Panc1 (cell line): ENCODE measurements around the gene AQP11. TPM values are rescaled to one million over a fixed set of nuclear protein-coding genes. Genes with fewer than 3 reads are reported as not detected.

Source experiments
- ATAC-seq: fragments of 200-7000 bp; cut with Tn5 transposase; 2 replicates; pipeline ENCODE4 v1.9.1; 2020; ENCODE audit warnings: mild to moderate bottlenecking, moderate library complexity
- Bru-seq: library from RNA; stranded (reverse); fragments of 400-500 nt; gene quantifications from one replicate; lab custom pipeline; 2021; lab: Mats Ljungman, UMichigan
- BruChase-seq, 2 experiments: library from RNA; stranded (reverse); fragments of 400-500 nt; gene quantifications; one replicate each; lab custom pipeline; 2021; lab: Mats Ljungman, UMichigan
- BruUV-seq: library from RNA; stranded (reverse); fragments of 400-500 nt; replicated peaks from 2 replicates; lab custom pipeline; 2021; lab: Mats Ljungman, UMichigan
- CTCF ChIA-PET: fragments of 300-600 bp; sonication (Branson Sonifier 250); formaldehyde crosslinking; loops from one replicate; lab custom pipeline; 2022; ENCODE audit warnings: antibody characterized with exemption; lab: Charles Lee
- POLR2A ChIA-PET: fragments of 300-600 bp; sonication (Branson Sonifier 250); formaldehyde crosslinking; loops from one replicate; lab custom pipeline; 2022; ENCODE audit warnings: antibody characterized with exemption; lab: Charles Lee
- DNase-seq: peaks from one replicate; pipeline ENCODE4 v3.0.0-alpha.2; 2010; ENCODE audit warnings: low read depth, low spot score
- H3K27ac ChIP-seq: 2 replicates; pipeline ENCODE4 v1.5.1; 2011; ENCODE audit warnings: mild to moderate bottlenecking, low read length, inconsistent platforms
- H3K27me3 ChIP-seq: fragments of 200-500 bp; sonication (Bioruptor generic); 2 replicates; pipeline ENCODE4 v1.6.0; 2014; ENCODE audit warnings: low read length, inconsistent platforms; ENCODE audit not compliant: control insufficient read depth, insufficient read depth
- H3K36me3 ChIP-seq: fragments of 200-500 bp; sonication (Bioruptor generic); 2 replicates; pipeline ENCODE4 v1.5.1; 2014; ENCODE audit warnings: inconsistent platforms, mild to moderate bottlenecking, low read length, moderate library complexity; ENCODE audit not compliant: control insufficient read depth, insufficient read depth
- H3K4me1 ChIP-seq: 2 replicates; pipeline ENCODE4 v1.5.1; 2011; ENCODE audit warnings: inconsistent platforms, mild to moderate bottlenecking, low read length, moderate library complexity; ENCODE audit not compliant: control insufficient read depth, insufficient read depth
- H3K4me3 ChIP-seq, 2 experiments: 2 replicates each; pipeline ENCODE4 v1.5.1; 2011 to 2012; ENCODE audit warnings: low read depth in 2 of 2, low read length in 2 of 2, mild to moderate bottlenecking in 2 of 2, inconsistent platforms in 1 of 2, moderate library complexity in 1 of 2
- H3K9me3 ChIP-seq: fragments of 200-500 bp; sonication (Bioruptor generic); 2 replicates; pipeline ENCODE4 v1.5.1; 2014; ENCODE audit warnings: low read depth, mild to moderate bottlenecking, inconsistent platforms, low read length, moderate library complexity; ENCODE audit not compliant: control insufficient read depth, insufficient read depth
- POLR2AphosphoS5 ChIP-seq: IDR thresholded peaks from 2 replicates; pipeline ENCODE4 v1.6.1; 2012; ENCODE audit warnings: mild to moderate bottlenecking, low read depth, low read length, moderate library complexity
- SIN3A ChIP-seq: IDR thresholded peaks from 2 replicates; pipeline ENCODE4 v1.6.1; 2012; ENCODE audit warnings: low read depth, mild to moderate bottlenecking, low read length, moderate library complexity, borderline replicate concordance; ENCODE audit not compliant: insufficient read depth
- TCF7L2 ChIP-seq: IDR thresholded peaks from 2 replicates; pipeline ENCODE4 v1.6.1; 2011; ENCODE audit warnings: mild to moderate bottlenecking, low read depth, low read length, inconsistent platforms
- in situ Hi-C: cut with HindIII; loops from 2 replicates; pipeline ENCODE4 v1.10.0; 2016; ENCODE audit warnings: low sequenced_read_pairs, low pct_unique_long_range_greater_than_20kb
- intact Hi-C: fragments of 100-400 bp; cut with micrococcal nuclease; formaldehyde crosslinking; loops from one replicate; pipeline ENCODE4 v1.10.0; 2022; ENCODE audit not compliant: unreplicated experiment
- long read RNA-seq: library from polyadenylated mRNA; unstranded; transcript quantifications from one replicate; pipeline ENCODE4 v2.0.0, GENCODE V29; 2021; ENCODE audit not compliant: unreplicated experiment
- polyA plus RNA-seq: library from polyadenylated mRNA; unstranded; fragments of >200 nt; gene quantifications from one replicate; pipeline ENCODE4 v1.2.1, GENCODE V29; 2012; ENCODE audit warnings: missing spikeins; ENCODE audit not compliant: insufficient read length
- total RNA-seq: library from RNA; stranded (reverse); gene quantifications from one replicate; pipeline ENCODE4 v1.2.1, GENCODE V29; 2021; ENCODE audit not compliant: unreplicated experiment
- TF ChIP-seq, protein P1 (sequence below): fragments of 450-650 bp; IDR thresholded peaks from 2 replicates; pipeline ENCODE4 v1.5.1; 2017; ENCODE audit warnings: mild to moderate bottlenecking
- TF ChIP-seq, protein P2 (sequence below), 2 experiments: IDR thresholded peaks; 2 replicates each; pipeline ENCODE4 v1.6.1; 2011 to 2012; ENCODE audit warnings: low read depth in 2 of 2, control low read depth in 1 of 2, low read length in 1 of 2, mild to moderate bottlenecking in 1 of 2, moderate library complexity in 1 of 2; ENCODE audit not compliant: insufficient read depth in 1 of 2

AQP11 gene, protein sequence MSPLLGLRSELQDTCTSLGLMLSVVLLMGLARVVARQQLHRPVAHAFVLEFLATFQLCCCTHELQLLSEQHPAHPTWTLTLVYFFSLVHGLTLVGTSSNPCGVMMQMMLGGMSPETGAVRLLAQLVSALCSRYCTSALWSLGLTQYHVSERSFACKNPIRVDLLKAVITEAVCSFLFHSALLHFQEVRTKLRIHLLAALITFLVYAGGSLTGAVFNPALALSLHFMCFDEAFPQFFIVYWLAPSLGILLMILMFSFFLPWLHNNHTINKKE
- total RNA-seq (2.3 TPM), Bru-seq, nascent RNA (percentile 46 among the genes with signal in this experiment), BruChase-seq, experiment 1, labeled RNA remaining after a 2-hour chase (percentile 44 among the genes with signal in this experiment), BruChase-seq, experiment 2, labeled RNA remaining after a 6-hour chase (percentile 40 among the genes with signal in this experiment)
- polyA plus RNA-seq = 1.8 TPM
- long read RNA-seq, transcript AQP11-201 (3 exons, 2,152 nt) = major isoform, 6 of 12 reads
- long read RNA-seq, partial matches to known transcripts = 0 of 12 reads
- long read RNA-seq, other reads (novel, unspliced or antisense) = 6 of 12 reads

DNA sequence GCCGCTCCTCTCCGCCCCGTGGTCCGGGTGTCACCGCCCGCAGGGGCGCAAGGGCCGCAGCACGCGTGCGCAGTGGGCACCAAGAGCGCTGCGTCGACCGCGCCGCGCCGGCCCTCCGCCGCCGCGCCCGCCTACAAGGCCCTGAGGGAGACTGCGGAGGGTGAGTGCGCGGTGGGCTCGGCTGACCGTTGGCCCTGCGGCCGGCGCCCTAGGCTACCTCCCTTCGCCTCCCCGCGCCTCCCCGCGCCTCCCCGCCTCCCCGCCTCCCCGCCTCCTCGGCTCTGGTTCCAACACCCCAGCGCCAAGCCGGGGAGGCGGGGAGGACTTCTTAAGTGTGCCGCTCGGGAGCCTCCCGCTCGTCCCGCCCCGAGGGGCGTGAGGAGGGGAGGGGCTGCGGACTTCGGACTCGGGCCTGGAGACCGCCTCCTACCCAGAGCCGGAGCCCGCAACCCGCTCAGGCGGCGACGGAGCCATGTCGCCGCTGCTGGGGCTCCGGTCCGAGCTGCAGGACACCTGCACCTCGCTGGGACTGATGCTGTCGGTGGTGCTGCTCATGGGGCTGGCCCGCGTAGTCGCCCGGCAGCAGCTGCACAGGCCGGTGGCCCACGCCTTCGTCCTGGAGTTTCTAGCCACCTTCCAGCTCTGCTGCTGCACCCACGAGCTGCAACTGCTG, at the start of gene AQP11:
TSS of gene AQP11 (plus strand) at position 433 of the 673 bp plus-strand sequence. CDS start at position 473, 40 bp downstream.
- in situ Hi-C loops = no loop called here
- Histone ChIP-seq H3K9me3 (no peaks in the 10 kb centered on the region), H3K27me3 (no peaks in the 10 kb centered on the region), H3K4me1 (peaks cover 4% of the 10 kb centered on the region), H3K4me3 (peak within 1 kb of the TSS; percentile 61 to 92), H3K27ac (peak within 1 kb of the TSS; percentile 80), H3K36me3 (no peaks in the 10 kb centered on the region)
- TF ChIP-seq SIN3A = peak; percentile 70; the same call in 1 of the 2 replicates
- TF ChIP-seq, protein P1, sequence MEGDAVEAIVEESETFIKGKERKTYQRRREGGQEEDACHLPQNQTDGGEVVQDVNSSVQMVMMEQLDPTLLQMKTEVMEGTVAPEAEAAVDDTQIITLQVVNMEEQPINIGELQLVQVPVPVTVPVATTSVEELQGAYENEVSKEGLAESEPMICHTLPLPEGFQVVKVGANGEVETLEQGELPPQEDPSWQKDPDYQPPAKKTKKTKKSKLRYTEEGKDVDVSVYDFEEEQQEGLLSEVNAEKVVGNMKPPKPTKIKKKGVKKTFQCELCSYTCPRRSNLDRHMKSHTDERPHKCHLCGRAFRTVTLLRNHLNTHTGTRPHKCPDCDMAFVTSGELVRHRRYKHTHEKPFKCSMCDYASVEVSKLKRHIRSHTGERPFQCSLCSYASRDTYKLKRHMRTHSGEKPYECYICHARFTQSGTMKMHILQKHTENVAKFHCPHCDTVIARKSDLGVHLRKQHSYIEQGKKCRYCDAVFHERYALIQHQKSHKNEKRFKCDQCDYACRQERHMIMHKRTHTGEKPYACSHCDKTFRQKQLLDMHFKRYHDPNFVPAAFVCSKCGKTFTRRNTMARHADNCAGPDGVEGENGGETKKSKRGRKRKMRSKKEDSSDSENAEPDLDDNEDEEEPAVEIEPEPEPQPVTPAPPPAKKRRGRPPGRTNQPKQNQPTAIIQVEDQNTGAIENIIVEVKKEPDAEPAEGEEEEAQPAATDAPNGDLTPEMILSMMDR = no peak
- peak; percentile 85 for TF ChIP-seq TCF7L2
- TF ChIP-seq, protein P2, sequence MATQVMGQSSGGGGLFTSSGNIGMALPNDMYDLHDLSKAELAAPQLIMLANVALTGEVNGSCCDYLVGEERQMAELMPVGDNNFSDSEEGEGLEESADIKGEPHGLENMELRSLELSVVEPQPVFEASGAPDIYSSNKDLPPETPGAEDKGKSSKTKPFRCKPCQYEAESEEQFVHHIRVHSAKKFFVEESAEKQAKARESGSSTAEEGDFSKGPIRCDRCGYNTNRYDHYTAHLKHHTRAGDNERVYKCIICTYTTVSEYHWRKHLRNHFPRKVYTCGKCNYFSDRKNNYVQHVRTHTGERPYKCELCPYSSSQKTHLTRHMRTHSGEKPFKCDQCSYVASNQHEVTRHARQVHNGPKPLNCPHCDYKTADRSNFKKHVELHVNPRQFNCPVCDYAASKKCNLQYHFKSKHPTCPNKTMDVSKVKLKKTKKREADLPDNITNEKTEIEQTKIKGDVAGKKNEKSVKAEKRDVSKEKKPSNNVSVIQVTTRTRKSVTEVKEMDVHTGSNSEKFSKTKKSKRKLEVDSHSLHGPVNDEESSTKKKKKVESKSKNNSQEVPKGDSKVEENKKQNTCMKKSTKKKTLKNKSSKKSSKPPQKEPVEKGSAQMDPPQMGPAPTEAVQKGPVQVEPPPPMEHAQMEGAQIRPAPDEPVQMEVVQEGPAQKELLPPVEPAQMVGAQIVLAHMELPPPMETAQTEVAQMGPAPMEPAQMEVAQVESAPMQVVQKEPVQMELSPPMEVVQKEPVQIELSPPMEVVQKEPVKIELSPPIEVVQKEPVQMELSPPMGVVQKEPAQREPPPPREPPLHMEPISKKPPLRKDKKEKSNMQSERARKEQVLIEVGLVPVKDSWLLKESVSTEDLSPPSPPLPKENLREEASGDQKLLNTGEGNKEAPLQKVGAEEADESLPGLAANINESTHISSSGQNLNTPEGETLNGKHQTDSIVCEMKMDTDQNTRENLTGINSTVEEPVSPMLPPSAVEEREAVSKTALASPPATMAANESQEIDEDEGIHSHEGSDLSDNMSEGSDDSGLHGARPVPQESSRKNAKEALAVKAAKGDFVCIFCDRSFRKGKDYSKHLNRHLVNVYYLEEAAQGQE (IDR thresholded peaks at IDR 0.05; ENCODE audit: insufficient read depth in 1 of 2, low read depth in 2 of 2, low read length in 1 of 2) = no peak
- peak; percentile 78; the same call in 1 of the 2 replicates for TF ChIP-seq POLR2AphosphoS5
- ChIA-PET POLR2A (interaction anchor here (0.6 kb wide), 1 partner anchor 31 kb away, joined by 3 read pairs; no protein-coding TSS in a partner anchor), CTCF (interaction anchor here (0.6 kb wide), 2 partner anchors 19 to 442 kb away, joined by 3 to 6 read pairs; no protein-coding TSS in a partner anchor)
- no TSS peak for BruUV-seq
- ATAC-seq (peak; percentile 94), DNase-seq (peak; percentile 27)
- intact Hi-C loops = no loop called here

DNA sequence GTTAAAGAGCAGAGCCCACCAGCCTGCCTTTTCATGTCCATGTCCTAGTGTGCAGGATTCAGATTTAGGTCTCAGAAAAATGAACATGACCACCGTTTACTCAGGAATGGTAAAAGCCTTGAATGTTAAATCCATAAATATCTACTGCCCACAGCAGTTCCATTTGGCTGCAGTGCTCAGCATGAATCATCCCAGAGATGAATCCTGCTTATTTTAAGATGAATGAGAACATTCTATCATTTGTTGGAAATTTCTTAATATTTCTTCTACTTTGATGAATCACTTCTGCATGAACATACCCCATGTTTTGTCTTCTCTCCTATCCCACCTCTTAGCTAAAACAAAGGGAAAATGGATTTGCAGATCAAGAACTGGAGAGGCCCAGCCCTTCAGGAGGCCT, 47.5 kb upstream of the AQP11 start:
- in situ Hi-C loops (no loop called here), intact Hi-C loops (no loop called here)
- BruUV-seq = no TSS peak
- Histone ChIP-seq H3K4me1 (no peaks in the 10 kb centered on the region), H3K9me3 (no peaks in the 10 kb centered on the region), H3K27me3 (no peaks in the 10 kb centered on the region), H3K27ac (no peak overlapping the region), H3K4me3 (no peak overlapping the region), H3K36me3 (no peaks in the 10 kb centered on the region)
- no peak for DNase-seq
- TF ChIP-seq SIN3A = no peak
- TF ChIP-seq, protein P2 (IDR thresholded peaks at IDR 0.05; ENCODE audit: insufficient read depth in 1 of 2, low read depth in 2 of 2, low read length in 1 of 2) = no peak
- TF ChIP-seq TCF7L2 = no peak
- no peak for TF ChIP-seq POLR2AphosphoS5
- TF ChIP-seq, protein P1 = no peak
- no peak for ATAC-seq
- ChIA-PET POLR2A (interaction anchor here (0.6 kb wide), 1 partner anchor 23 kb away, joined by 7 read pairs; no protein-coding TSS in a partner anchor), CTCF (interaction anchor here (0.6 to 0.7 kb wide), 3 partner anchors 267 to 1836 kb away, joined by 4 to 9 read pairs (median 6); no protein-coding TSS in a partner anchor)
